ENCODE results near the gene ATP1A4. TPM values are rescaled to one million over a fixed set of nuclear protein-coding genes. Genes with fewer than 3 reads are reported as not detected.

Gene ATP1A4
- total RNA-seq, 2 experiments from 2014 or later, result not detected

DNA sequence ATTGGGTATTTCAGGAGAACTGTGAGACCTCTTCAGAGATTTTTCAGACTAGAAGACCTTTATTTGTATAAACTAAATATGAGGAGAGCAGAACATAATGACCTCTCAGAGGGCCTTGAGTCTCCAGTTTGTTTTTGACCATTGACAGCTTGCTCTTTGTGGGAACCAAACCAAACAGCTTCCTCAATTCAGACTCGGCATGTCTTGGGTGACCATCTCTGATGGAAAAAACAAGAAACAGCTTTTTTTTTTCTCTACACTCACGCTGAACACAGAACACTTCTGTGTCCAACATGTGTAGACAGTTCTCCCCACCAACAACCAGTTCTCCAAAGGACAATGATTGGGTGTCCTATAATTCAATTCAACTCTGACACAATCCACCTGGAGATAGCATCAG, 11.5 kb downstream of the ATP1A4 start:
- ATAC-seq (ENCODE audit: low read depth), result no peak
- no peak for DNase-seq
- peaks cover 32% of the 10 kb centered on the region for H3K27me3 Mint-ChIP-seq
- H3K9me3 Mint-ChIP-seq, result no peaks in the 10 kb centered on the region
- H3K4me3 Mint-ChIP-seq, result no peak overlapping the region
- peaks cover 9% of the 10 kb centered on the region for H3K4me1 Mint-ChIP-seq
- POLR2A ChIA-PET, result no interaction called here
- H3K27ac Mint-ChIP-seq, result no peak overlapping the region
- no peaks in the 10 kb centered on the region for H3K36me3 Mint-ChIP-seq

DNA sequence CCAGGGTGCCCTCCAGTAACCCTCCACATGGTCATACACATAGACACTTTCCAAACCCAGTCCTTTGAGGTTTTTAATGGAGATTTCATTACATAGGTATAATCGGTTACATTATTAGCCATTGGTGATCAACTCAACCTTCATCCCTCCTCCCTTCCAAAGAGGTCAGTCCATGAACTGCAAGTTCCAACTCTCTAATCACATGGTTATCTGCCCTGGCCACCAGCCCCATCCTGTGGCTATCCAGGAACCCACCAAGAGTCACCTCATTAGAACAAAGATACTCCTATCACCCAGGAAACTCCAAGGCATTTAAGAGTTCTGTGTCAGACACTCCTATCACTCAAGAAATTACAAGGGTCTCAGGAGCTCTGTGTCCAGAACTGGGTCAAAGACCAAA, 12.2 kb downstream of the ATP1A4 start:
- H3K4me3 Mint-ChIP-seq, result no peak overlapping the region
- peaks cover 10% of the 10 kb centered on the region for H3K4me1 Mint-ChIP-seq
- H3K27ac Mint-ChIP-seq, result no peak overlapping the region
- H3K36me3 Mint-ChIP-seq, result no peaks in the 10 kb centered on the region
- no peaks in the 10 kb centered on the region for H3K9me3 Mint-ChIP-seq
- POLR2A ChIA-PET, result no interaction called here
- H3K27me3 Mint-ChIP-seq, result peaks cover 30% of the 10 kb centered on the region
- DNase-seq (no peak), ATAC-seq (ENCODE audit: low read depth) (no peak)

- no peak overlapping the region for H3K27ac Mint-ChIP-seq
- POLR2A ChIA-PET, result no interaction called here
Observed at GRCh38 chr1:160164121-160164520, 12.7 kb downstream of the ATP1A4 start.

GRCh38 chr1:160166166-160166868, 14.9 kb downstream of the ATP1A4 start:
- H3K36me3 Mint-ChIP-seq, result no peaks in the 10 kb centered on the region
- H3K9me3 Mint-ChIP-seq, result no peaks in the 10 kb centered on the region
- no peak overlapping the region for H3K4me3 Mint-ChIP-seq
- POLR2A ChIA-PET, result no interaction called here
- DNase-seq (no peak), ATAC-seq (ENCODE audit: low read depth) (no peak)
- peaks cover 18% of the 10 kb centered on the region for H3K27me3 Mint-ChIP-seq
- peaks cover 22% of the 10 kb centered on the region for H3K4me1 Mint-ChIP-seq
- no peak overlapping the region for H3K27ac Mint-ChIP-seq

More at GRCh38 chr1:160164121-160164520, 12.7 kb downstream of the ATP1A4 start:
- Mint-ChIP-seq H3K9me3 (no peaks in the 10 kb centered on the region), H3K36me3 (no peaks in the 10 kb centered on the region), H3K27me3 (peaks cover 25% of the 10 kb centered on the region), H3K4me1 (peaks cover 11% of the 10 kb centered on the region), H3K4me3 (no peak overlapping the region)
- no peak for DNase-seq
- ATAC-seq (ENCODE audit: low read depth), result no peak

DNA sequence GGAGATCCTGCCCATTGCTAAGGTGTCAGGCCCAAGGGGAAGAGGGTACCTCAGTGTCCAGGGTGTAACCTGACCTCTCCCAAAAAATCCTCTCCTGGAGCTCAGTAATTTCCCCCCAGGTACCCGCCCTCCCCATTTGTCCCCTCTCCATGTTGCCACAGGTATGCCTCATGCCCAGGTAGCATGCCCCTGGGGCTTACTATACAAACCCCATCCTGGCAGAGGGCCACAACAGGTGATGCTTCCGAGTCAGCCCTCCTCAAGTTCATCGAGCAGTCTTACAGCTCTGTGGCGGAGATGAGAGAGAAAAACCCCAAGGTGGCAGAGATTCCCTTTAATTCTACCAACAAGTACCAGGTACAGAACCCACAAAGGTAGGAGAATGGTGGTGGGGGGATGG, 15.7 kb downstream of the ATP1A4 start:
- no peak overlapping the region for H3K4me3 Mint-ChIP-seq
- H3K36me3 Mint-ChIP-seq, result no peaks in the 10 kb centered on the region
- DNase-seq (no peak), ATAC-seq (ENCODE audit: low read depth) (no peak)
- H3K4me1 Mint-ChIP-seq, result peaks cover 24% of the 10 kb centered on the region
- no peak overlapping the region for H3K27ac Mint-ChIP-seq
- POLR2A ChIA-PET, result no interaction called here
- H3K27me3 Mint-ChIP-seq, result peaks cover 21% of the 10 kb centered on the region
- H3K9me3 Mint-ChIP-seq, result no peaks in the 10 kb centered on the region

DNA sequence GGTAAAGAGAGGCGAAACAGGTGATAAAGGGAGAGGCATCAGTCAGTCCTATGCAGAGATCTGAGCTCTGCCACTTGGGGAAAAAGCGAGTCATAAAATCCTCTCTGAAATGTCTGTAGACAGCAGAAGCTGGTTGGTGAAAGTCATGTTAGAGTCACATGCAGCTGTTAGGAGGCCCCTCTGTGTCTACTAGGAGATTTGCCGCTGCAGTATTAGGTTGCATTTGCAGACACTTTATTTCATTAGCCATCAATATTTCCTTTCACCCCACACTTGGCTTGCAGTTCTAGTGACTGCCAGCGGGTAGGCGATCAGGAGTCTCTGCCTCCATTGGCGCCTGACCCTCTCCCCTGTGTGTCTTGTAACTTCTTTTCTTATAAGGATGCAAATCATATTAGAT, 16.2 kb downstream of the ATP1A4 start:
- Mint-ChIP-seq H3K4me3 (no peak overlapping the region), H3K4me1 (peaks cover 25% of the 10 kb centered on the region), H3K9me3 (no peaks in the 10 kb centered on the region), H3K27ac (no peak overlapping the region), H3K36me3 (no peaks in the 10 kb centered on the region), H3K27me3 (peaks cover 22% of the 10 kb centered on the region)
- POLR2A ChIA-PET, result interaction anchor here (0.6 kb wide), 1 partner anchor 1082 kb away, joined by 3 read pairs; no protein-coding TSS in a partner anchor
- ATAC-seq (ENCODE audit: low read depth), result no peak
- DNase-seq, result no peak

DNA sequence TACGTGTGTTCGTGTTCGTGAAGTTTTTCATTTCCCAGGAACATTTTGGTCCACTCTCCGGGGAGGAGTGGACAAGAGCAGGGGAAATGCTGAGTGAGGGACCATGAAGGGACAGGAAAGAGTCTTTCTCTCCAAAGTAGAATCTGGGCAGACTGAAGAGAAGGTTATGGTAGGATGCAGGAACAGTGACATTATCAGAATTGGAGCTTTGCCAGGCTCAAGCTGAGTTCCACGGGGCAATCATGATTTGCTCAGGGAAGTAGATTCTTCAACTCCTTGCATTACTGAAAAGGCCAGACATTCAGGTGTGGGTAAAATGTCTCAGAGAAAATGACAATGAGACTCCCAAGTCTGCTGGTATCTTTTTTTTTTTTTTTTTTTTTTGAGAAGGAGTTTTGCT, 16.6 kb downstream of the ATP1A4 start:
- Mint-ChIP-seq H3K4me3 (no peak overlapping the region), H3K27ac (no peak overlapping the region), H3K27me3 (peaks cover 25% of the 10 kb centered on the region), H3K36me3 (no peaks in the 10 kb centered on the region), H3K4me1 (peaks cover 25% of the 10 kb centered on the region), H3K9me3 (no peaks in the 10 kb centered on the region)
- ATAC-seq (ENCODE audit: low read depth), result no peak
- POLR2A ChIA-PET, result interaction anchor here (0.6 kb wide), 1 partner anchor 1081 kb away, joined by 3 read pairs; no protein-coding TSS in a partner anchor
- DNase-seq, result no peak

DNA sequence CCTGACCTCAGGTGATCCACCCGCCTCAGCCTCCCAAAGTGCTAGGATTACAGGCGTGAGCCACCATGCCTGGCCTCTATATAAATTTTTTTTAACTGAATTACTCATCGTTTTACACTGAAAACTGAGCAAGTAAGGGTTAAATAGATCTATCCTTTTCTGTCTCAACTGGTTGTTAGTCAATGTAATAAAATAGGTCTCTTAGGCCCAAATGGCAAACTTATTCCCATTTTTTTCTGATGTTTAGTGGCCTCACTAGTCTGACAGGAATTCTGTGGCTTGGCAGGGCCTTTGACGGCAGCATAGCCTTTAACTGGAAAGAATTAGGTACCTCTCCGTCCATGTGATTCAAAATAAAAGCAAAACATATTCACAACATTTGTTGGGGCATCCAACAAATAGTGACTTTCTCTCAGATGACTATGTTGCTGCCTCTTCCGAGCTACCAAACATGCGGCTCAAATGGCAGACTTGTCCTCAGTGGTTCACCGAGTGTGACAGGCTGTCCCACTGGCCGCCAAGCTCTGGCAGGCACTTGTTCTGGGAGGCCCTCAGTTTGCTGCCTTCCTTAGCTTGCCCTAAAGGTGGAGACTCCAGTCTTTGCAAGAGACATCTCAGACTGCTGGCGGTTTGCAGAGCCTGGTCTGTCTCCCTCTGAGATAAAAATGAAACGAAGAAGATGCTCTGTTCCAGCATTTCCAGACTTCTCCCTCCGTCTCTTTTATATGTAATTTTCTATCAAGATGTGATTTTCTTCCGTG, 17.4 kb downstream of the ATP1A4 start:
- DNase-seq (no peak), ATAC-seq (ENCODE audit: low read depth) (no peak)
- H3K9me3 Mint-ChIP-seq, result no peaks in the 10 kb centered on the region
- H3K4me1 Mint-ChIP-seq, result peaks cover 23% of the 10 kb centered on the region
- POLR2A ChIA-PET, result interaction anchor here (1.0 kb wide), 1 partner anchor 60 kb away, joined by 3 read pairs; no protein-coding TSS in a partner anchor
- no peaks in the 10 kb centered on the region for H3K36me3 Mint-ChIP-seq
- no peak overlapping the region for H3K4me3 Mint-ChIP-seq
- H3K27ac Mint-ChIP-seq, result no peak overlapping the region
- H3K27me3 Mint-ChIP-seq, result peaks cover 27% of the 10 kb centered on the region

- ATAC-seq (ENCODE audit: low read depth) (peak; percentile 60), DNase-seq (no peak)
- Mint-ChIP-seq H3K9me3 (no peaks in the 10 kb centered on the region), H3K4me3 (peak overlapping the region; percentile 3), H3K27ac (peak overlapping the region; percentile 25), H3K27me3 (peaks cover 31% of the 10 kb centered on the region), H3K4me1 (peaks cover 23% of the 10 kb centered on the region), H3K36me3 (no peaks in the 10 kb centered on the region)
- POLR2A ChIA-PET, result interaction anchor here (1.0 kb wide), 1 partner anchor 59 kb away, joined by 3 read pairs; no protein-coding TSS in a partner anchor
Observed at GRCh38 chr1:160169553-160170399, 18.4 kb downstream of the ATP1A4 start.

DNA sequence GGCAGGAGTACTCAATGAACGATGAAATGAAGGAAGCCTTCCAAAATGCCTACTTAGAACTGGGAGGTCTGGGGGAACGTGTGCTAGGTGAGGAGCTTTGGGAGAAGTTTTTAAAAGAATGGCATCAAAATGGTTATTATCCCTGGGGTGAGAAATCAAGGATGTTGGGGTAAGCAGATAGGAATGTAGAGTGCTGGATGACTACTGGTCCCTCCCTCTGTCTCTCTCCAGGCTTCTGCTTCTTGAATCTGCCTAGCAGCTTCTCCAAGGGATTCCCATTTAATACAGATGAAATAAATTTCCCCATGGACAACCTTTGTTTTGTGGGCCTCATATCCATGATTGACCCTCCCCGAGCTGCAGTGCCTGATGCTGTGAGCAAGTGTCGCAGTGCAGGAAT, 20.0 kb downstream of the ATP1A4 start:
- no peak overlapping the region for H3K4me3 Mint-ChIP-seq
- no peak overlapping the region for H3K27ac Mint-ChIP-seq
- H3K9me3 Mint-ChIP-seq, result no peaks in the 10 kb centered on the region
- ATAC-seq (ENCODE audit: low read depth), result no peak
- H3K36me3 Mint-ChIP-seq, result no peaks in the 10 kb centered on the region
- peaks cover 18% of the 10 kb centered on the region for H3K4me1 Mint-ChIP-seq
- no peak for DNase-seq
- POLR2A ChIA-PET, result no interaction called here
- peaks cover 31% of the 10 kb centered on the region for H3K27me3 Mint-ChIP-seq

DNA sequence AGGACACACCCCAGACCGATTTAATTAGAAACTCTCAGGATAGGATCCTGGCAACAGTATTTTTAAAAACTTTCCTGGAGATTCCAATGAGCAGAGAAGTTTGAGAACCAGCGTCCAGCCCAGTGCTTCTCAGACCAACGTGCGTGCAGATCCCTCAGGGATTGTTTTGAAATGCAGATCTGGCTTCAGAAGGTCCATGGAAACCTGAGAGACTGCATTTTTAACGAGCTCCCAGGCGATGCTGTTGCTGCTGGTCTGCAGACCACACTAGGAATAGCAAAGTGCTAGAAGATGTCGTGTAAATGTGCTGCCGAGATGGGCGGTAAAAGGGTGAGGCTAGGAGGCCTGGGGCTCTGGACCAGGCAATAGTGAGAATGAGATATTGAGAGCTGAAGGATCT, 20.6 kb downstream of the ATP1A4 start:
- POLR2A ChIA-PET, result no interaction called here
- Mint-ChIP-seq H3K9me3 (no peaks in the 10 kb centered on the region), H3K4me3 (no peak overlapping the region), H3K27me3 (peaks cover 28% of the 10 kb centered on the region), H3K36me3 (no peaks in the 10 kb centered on the region), H3K4me1 (peaks cover 15% of the 10 kb centered on the region), H3K27ac (no peak overlapping the region)
- ATAC-seq (ENCODE audit: low read depth) (no peak), DNase-seq (no peak)

DNA sequence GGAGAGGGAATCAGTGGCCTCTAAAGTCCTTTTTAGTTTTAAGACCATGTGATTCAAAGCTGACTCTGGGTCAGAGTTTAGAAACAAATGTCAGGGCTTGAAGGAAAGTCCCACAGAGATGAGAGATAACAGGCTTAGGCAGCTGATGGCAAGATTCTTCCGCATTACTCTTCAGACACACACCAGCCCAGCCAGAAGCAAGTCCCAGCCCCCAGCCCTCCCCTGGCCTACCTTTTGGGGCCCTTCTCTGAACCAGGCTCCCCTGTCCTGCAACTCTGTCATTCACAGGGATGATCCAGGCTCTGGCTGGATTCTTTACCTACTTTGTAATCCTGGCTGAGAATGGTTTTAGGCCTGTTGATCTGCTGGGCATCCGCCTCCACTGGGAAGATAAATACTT, 25.8 kb downstream of the ATP1A4 start:
- H3K27me3 Mint-ChIP-seq, result peaks cover 36% of the 10 kb centered on the region

GRCh38 chr1:160177667-160178066, 26.3 kb downstream of the ATP1A4 start:
- DNase-seq (no peak), ATAC-seq (ENCODE audit: low read depth) (no peak)
- no peaks in the 10 kb centered on the region for H3K4me1 Mint-ChIP-seq
- no peaks in the 10 kb centered on the region for H3K9me3 Mint-ChIP-seq
- no peaks in the 10 kb centered on the region for H3K36me3 Mint-ChIP-seq
- H3K4me3 Mint-ChIP-seq, result no peak overlapping the region
- H3K27ac Mint-ChIP-seq, result no peak overlapping the region
- H3K27me3 Mint-ChIP-seq, result peaks cover 34% of the 10 kb centered on the region
- POLR2A ChIA-PET, result no interaction called here

More for the DNA sequence above, 25.8 kb downstream of the ATP1A4 start:
- Mint-ChIP-seq H3K4me3 (no peak overlapping the region), H3K36me3 (no peaks in the 10 kb centered on the region), H3K9me3 (no peaks in the 10 kb centered on the region), H3K27ac (no peak overlapping the region), H3K4me1 (no peaks in the 10 kb centered on the region)
- DNase-seq (no peak), ATAC-seq (ENCODE audit: low read depth) (no peak)
- POLR2A ChIA-PET, result no interaction called here
